HG02884 (cell line): ENCODE measurements around the gene PUS3.
"Not testable (repeated sequence)": the region's sequence is repeated elsewhere in the genome, so short reads cannot be mapped to it uniquely, and the experiment has no call there.

ENCODE experiments used
- ATAC-seq: cut with Tn5 transposase; IDR thresholded peaks from one replicate; pipeline ENCODE4 v1.9.1; 2021; ENCODE audit warnings: mild to moderate bottlenecking, moderate library complexity; ENCODE audit not compliant: unreplicated experiment

Gene PUS3

DNA sequence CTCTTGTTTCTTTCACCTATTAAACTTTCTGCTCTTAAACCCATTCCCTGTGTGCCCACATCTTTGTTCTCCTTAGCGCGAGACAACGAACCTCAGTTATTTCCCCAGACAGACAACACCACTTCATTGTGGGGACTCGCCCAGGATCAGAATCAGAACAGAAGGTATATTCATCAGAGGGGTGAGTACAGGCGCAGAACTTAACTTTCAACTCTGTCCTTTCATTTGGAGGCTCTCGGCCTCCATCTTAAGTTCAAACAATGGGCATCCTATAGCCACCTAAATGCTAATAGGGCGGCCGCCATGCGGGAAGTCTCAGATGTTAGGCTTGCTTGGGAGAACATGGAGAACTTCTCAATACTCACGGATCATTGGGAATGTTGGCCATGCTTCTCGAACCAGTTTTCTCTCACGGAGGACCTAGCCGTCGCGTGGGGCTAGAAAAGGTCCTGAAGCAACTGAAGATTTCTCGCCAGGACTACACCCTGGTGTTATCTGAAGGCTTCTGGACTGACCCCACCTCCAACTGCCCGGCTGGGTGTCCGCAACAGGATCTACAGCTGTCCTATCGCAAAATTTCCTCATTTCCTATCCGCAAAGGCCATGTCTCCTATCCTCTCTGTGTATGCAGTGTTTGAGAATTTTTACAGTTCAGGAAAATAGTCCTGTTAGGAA lies 29.0 kb downstream of the PUS3 start:
- ATAC-seq, result no peak

DNA sequence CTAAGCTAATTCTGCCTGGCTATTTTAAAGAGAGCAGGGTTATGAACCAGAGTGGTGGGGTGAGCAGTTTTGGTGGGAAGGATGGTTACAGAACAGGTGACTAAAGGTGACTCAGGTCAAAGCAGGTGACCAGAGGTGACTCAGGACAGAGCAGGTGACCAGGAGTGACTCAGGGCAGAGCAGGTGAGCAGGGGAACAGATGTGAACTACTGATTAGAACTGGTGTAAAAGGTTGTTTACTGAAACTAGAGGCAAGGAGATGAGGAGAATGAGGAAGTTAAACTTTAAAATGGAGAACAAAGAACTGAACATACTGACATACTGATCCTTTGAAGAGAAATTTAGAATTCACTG lies 30.9 kb downstream of the PUS3 start:
- ATAC-seq, result no peak

DNA sequence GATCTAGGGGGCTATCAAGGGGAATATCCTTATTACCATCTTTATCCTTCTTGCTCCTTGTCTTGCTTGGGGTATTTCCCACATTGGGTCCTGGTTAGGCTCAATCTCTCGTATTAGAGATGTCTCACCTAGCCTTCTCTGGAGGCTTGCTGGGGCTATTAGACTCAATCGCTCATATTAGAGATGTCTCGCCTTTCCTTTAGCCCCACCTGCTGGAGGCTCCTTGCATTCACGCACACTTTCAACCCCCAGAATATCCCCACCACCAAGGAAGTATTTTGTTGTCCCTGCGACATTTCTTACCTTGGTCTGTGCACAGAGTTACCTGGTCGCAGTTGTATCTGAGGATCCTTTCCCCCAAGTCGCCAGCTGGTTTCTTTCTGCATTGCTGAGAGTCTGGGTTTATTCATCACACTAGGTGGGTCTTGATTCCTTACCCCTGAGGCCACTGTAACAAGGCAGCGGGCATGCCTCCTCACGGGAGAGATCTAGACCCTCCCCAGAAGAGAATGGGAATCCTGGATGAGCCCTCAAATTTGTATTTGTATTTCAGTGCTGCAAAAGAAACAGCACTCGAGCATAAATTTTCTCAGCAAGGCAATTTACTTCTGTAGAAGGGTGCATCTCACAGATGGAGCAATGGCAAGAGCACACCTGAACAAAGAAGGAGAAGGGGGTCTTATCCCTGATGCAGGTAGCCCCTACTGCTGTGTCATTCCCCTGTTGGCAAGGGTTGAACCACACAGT lies 31.4 kb downstream of the PUS3 start:
- ATAC-seq, result no peak

DNA sequence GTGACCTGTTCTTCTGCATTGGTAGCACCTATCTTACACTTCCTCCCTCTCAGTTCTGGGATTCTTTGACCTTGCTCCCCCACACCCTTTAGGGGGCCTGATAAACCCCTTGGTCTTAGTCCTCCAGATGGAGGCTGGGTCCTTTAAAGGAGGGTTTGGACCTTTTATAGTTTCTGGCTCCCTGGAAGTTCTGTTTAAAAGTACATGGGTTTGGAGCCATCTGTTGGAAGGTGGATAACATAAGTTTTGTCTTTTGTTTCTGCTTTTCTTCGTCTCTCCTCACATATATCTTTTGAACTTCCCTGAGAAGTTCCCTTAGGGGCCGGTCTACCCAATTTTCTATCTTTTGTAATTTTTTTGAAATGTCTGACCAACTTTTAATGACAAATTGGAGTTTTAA lies 33.5 kb downstream of the PUS3 start:
- ATAC-seq, result no peak

DNA sequence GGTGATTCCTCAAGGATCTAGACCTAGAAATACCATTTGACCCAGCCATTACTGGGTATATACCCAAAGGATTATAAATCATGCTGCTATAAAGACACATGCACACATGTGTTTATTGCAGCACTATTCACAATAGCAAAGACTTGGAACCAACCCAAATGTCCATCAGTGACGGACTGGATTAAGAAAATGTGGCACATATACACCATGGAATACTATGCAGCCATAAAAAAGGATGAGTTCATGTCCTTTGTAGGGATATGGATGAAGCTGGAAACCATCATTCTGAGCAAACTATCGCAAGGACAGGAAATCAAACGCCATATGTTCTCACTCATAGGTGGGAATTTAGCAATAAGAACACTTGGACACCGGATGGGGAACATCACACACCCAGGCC lies 37.7 kb downstream of the PUS3 start:
- not testable (repeated sequence) for ATAC-seq

DNA sequence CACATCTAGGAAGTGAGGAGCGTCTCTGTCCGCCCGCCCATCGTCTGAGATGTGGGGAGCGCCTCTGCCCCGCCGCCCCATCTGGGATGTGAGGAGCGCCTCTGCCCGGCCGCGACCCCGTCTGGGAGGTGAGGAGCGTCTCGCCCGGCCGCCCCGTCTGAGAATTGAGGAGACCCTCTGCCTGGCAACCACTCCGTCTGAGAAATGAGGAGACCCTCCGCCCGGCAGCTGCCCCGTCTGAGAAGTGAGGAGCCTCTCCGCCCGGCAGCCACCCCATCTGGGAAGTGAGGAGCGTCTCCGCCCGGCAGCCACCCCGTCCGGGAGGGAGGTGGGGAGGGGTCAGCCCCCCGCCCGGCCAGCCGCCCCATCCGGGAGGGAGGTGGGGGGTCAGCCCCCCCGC lies 40.2 kb downstream of the PUS3 start:
- ATAC-seq, result not testable (repeated sequence)

DNA sequence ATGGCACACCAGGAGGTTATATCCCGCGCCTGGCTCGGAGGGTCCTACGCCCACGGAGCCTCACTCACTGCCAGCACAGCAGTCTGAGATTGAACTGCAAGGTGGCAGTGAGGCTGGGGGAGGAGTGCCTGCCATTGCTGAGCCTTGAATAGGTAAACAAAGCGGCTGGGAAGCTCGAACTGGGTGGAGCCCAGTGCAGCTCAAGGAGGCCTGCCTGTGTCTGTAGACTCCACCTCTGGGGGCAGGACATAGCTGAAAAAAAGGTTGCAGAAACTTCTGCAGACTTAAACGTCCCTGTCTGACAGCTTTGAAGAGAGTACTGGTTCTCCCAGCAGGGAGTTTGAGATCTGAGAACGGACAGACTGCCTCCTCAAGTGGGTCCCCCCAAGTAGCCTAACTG lies 45.3 kb downstream of the PUS3 start:
- not testable (repeated sequence) for ATAC-seq

DNA sequence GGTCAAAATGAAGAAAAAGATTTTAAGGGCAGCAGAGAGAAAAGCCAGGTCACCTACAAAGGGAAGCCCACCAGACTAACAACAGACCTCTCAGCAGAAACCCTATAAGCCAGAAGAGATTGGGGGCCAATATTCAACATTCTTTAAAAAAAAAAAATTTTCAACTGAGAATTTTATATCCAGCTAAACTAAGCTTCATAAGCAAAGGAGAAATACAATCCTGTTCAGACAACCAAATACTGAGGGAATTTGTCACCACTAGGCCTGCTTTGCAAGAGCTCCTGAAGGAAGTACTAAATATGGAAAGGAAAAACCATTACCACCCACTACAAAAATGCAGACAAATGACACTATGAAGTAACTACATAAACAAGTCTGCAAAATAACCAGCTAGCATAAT lies 56.8 kb downstream of the PUS3 start:
- no peak for ATAC-seq
